NOMO-1 (cell line): ENCODE results near the gene RCBTB1.
"Not testable (repeated sequence)": the region's sequence is repeated elsewhere in the genome, so short reads cannot be mapped to it uniquely, and the experiment has no call there.

Experiments used
- DNase-seq, 2 experiments: peaks; one replicate each; lab custom pipeline; 2025; ENCODE audit not compliant: unreplicated experiment in 2 of 2; lab: John Stamatoyannopoulos, UW

The RCBTB1 gene

GRCh38 chr13:49606747-49607648 is 21.6 kb upstream of the RCBTB1 start:
- peak; percentile 77 to 92 for DNase-seq

GRCh38 chr13:49604570-49604969 is 19.2 kb upstream of the RCBTB1 start:
- DNase-seq = no peak

- DNase-seq = not testable (repeated sequence)
Observed at GRCh38 chr13:49602615-49603014, 17.3 kb upstream of the RCBTB1 start.

GRCh38 chr13:49602005-49602404 is 16.6 kb upstream of the RCBTB1 start:
- no peak for DNase-seq

GRCh38 chr13:49597043-49597641 is 11.8 kb upstream of the RCBTB1 start:
- DNase-seq = no peak

GRCh38 chr13:49596221-49596620 is 10.9 kb upstream of the RCBTB1 start:
- no peak for DNase-seq

- DNase-seq = no peak
Observed at GRCh38 chr13:49594576-49594975, 9.2 kb upstream of the RCBTB1 start.

- not testable (repeated sequence) for DNase-seq
Observed at GRCh38 chr13:49593876-49594275, 8.5 kb upstream of the RCBTB1 start.

GRCh38 chr13:49590714-49591113 is 5.4 kb upstream of the RCBTB1 start:
- not testable (repeated sequence) for DNase-seq

GRCh38 chr13:49587311-49587847 is 2.0 kb upstream of the RCBTB1 start:
- no peak for DNase-seq

GRCh38 chr13:49586717-49587116 is 1.4 kb upstream of the RCBTB1 start:
- no peak for DNase-seq

- DNase-seq = no peak
Observed at GRCh38 chr13:49584771-49585182, 581 bp downstream of the RCBTB1 start.

GRCh38 chr13:49580980-49581680 is 4.2 kb downstream of the RCBTB1 start:
- DNase-seq = no peak

GRCh38 chr13:49579501-49579900 is 5.9 kb downstream of the RCBTB1 start:
- DNase-seq = no peak

- DNase-seq = no peak
Observed at GRCh38 chr13:49571299-49572240, 13.8 kb downstream of the RCBTB1 start.

- DNase-seq = peak; percentile 10 to 32
Observed at GRCh38 chr13:49569993-49570689, 15.2 kb downstream of the RCBTB1 start.

GRCh38 chr13:49567491-49567890 is 17.9 kb downstream of the RCBTB1 start:
- no peak for DNase-seq

- no peak for DNase-seq
Observed at GRCh38 chr13:49566461-49566860, 18.9 kb downstream of the RCBTB1 start.

- not testable (repeated sequence) for DNase-seq
Observed at GRCh38 chr13:49565461-49565860, 19.9 kb downstream of the RCBTB1 start.
